Sigmoid colon (tissue), 3 donors: ENCODE measurements around the gene AP2A2.

Source experiments
- POLR2A ChIP-seq, 2 donors: fragments of 450-650 bp; IDR thresholded peaks; one replicate each; pipeline ENCODE4 v1.6.1; 2016; ENCODE audit warnings: antibody characterized with exemption in 2 of 2, mild to moderate bottlenecking in 2 of 2, moderate library complexity in 2 of 2
- TF ChIP-seq, protein P1 (sequence below), 4 experiments: fragments of 450-650 bp in 3 of 4; fragments of 200-600 bp in 1 of 4; IDR thresholded peaks; one replicate each; pipeline ENCODE4 v1.5.1; 2016 to 2019; ENCODE audit warnings: antibody characterized with exemption in 4 of 4, mild to moderate bottlenecking in 3 of 4, moderate library complexity in 2 of 4

DNA sequence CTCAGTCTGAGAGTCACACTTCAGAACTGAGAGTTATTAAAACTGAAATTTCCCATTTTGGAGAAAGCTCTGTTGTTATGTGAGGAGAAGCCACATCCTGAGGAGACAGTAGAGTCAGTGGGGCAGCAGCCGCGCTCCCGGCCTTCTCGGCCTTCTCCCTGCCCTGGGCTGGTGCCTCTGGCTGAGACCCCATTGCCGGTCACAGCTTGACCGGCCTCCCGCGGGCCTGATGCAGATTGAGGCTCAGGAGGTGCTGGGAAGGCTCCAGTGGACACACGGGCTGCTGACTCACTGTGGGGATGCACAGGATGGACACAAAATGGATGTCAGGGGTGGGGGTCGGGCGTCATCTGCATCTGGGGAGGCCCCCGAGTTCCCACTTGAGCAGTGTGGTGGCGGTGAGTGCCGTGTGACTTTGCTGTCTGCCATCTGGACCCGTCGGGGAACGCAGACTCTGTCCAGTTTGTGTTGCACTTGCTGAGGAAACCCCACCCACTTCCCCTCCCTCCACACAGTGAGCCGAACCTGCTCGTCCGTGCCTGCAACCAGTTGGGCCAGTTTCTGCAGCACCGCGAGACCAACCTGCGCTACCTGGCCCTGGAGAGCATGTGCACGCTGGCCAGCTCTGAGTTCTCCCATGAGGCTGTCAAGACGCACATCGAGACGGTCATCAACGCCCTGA lies 60.7 kb downstream of the AP2A2 start:
- TF ChIP-seq POLR2A (IDR thresholded peaks at IDR 0.05): no peak
- TF ChIP-seq, protein P1, sequence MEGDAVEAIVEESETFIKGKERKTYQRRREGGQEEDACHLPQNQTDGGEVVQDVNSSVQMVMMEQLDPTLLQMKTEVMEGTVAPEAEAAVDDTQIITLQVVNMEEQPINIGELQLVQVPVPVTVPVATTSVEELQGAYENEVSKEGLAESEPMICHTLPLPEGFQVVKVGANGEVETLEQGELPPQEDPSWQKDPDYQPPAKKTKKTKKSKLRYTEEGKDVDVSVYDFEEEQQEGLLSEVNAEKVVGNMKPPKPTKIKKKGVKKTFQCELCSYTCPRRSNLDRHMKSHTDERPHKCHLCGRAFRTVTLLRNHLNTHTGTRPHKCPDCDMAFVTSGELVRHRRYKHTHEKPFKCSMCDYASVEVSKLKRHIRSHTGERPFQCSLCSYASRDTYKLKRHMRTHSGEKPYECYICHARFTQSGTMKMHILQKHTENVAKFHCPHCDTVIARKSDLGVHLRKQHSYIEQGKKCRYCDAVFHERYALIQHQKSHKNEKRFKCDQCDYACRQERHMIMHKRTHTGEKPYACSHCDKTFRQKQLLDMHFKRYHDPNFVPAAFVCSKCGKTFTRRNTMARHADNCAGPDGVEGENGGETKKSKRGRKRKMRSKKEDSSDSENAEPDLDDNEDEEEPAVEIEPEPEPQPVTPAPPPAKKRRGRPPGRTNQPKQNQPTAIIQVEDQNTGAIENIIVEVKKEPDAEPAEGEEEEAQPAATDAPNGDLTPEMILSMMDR (IDR thresholded peaks at IDR 0.05): no peak
